ENCODE results near the gene ZFYVE28.
"Not testable (repeated sequence)": the region's sequence is repeated elsewhere in the genome, so short reads cannot be mapped to it uniquely, and the experiment has no call there.

DNA sequence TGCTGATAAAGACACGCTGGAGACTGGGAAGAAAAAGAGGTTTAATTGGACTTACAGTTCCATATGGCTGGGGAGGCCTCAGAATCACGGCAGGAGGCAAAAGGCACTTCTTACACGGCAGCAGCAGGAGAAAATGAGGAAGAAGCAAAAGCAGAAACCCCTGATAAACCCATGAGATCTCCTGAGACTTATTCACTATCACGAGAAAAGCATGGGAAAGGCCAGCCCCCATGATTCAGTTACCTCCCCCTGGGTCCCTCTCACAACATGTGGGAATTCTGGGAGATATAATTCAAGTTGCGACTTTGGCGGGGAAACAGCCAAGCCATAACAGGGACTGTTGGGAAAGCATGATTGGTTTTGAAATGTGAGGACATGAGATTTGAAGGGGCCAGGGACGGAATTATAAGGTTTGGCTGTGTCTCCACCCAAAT, 35.7 kb downstream of the ZFYVE28 start:
- TF ChIP-seq POLR2A (IDR thresholded peaks at IDR 0.05), result not testable (repeated sequence)
- TF ChIP-seq, protein P1, sequence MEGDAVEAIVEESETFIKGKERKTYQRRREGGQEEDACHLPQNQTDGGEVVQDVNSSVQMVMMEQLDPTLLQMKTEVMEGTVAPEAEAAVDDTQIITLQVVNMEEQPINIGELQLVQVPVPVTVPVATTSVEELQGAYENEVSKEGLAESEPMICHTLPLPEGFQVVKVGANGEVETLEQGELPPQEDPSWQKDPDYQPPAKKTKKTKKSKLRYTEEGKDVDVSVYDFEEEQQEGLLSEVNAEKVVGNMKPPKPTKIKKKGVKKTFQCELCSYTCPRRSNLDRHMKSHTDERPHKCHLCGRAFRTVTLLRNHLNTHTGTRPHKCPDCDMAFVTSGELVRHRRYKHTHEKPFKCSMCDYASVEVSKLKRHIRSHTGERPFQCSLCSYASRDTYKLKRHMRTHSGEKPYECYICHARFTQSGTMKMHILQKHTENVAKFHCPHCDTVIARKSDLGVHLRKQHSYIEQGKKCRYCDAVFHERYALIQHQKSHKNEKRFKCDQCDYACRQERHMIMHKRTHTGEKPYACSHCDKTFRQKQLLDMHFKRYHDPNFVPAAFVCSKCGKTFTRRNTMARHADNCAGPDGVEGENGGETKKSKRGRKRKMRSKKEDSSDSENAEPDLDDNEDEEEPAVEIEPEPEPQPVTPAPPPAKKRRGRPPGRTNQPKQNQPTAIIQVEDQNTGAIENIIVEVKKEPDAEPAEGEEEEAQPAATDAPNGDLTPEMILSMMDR (IDR thresholded peaks at IDR 0.05), result not testable (repeated sequence)

Measured in body of pancreas (tissue), 4 donors.